Lower leg skin (tissue), 3 donors: Measurements from ENCODE around the gene ATP1A4.

Source experiments
- CTCF ChIP-seq, 3 donors: fragments of 450-650 bp; IDR thresholded peaks; one replicate each; pipeline ENCODE4 v1.5.1; 2016; ENCODE audit warnings: antibody characterized with exemption in 3 of 3, mild to moderate bottlenecking in 3 of 3, moderate library complexity in 2 of 3
- POLR2A ChIP-seq, 2 donors: fragments of 450-650 bp; IDR thresholded peaks; one replicate each; pipeline ENCODE4 v1.6.1; 2016 to 2017; ENCODE audit warnings: antibody characterized with exemption in 2 of 2, mild to moderate bottlenecking in 1 of 2, moderate library complexity in 1 of 2

- TF ChIP-seq POLR2A (IDR thresholded peaks at IDR 0.05) = no peak
- TF ChIP-seq CTCF (IDR thresholded peaks at IDR 0.05) = no peak
Measured at GRCh38 chr1:160193832-160194736, 42.7 kb downstream of the ATP1A4 start.
